ENCODE measurements around the gene ZNF578. TPM values are rescaled to one million over a fixed set of nuclear protein-coding genes. Genes with fewer than 3 reads are reported as not detected.
A peak's percentile ranks its signal among the peaks of the same experiment; 100 is the strongest.

The ZNF578 gene
- 1 to 10 TPM in 3 of 6 donors, under 1 TPM in 2, not detected in 1; 0.83 to 2.4 (median 1.0) TPM for total RNA-seq

DNA sequence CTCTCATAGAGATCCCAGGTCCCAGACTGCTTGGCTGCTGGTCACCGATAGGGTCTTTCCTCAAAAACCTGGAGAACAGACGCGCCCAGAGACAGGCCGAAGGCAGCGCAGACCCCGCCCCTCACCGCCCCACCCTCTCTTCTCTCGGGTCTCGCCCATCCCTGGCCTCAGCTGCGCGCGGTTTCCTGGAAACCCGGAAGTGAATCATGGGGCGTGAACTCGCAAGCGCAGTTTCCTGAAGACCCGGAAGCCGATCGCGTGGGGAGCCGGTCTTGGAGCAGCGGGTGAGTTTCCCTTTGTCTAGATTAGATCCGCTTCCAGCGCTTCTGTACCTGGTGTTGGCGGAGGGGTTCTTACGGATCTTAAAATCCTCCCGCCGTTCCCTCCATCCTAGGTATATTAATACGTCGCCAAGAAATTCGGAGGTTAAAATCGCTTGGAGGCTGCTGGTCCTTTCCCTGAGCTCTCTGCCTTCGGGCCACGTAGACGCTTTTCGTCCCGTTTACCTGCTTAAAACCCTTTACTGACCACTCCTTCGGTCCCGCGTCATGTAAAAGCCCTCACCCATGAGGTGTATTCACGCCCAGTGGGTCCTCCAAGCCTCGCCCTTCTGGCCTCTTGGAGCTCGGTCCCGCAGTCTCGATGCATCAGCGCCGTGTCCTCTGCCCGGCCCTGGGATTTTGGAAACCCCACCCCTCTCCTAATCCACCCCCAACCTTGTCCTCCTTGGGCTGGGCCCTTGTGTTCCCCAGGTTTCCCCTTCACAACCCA, at the start of gene ZNF578:
ZNF578 (plus strand) TSS at position 230 of the 771 bp plus-strand sequence. CDS start 48,293 bp downstream, outside the sequence.
- 2 to 4% methylated on average over 40 to 48 of the region's 48 CpGs for WGBS, 2 donors
- Histone ChIP-seq H3K9me3 (peaks cover 43 to 84% (median 76%) of the 10 kb centered on the region in 4 donors), H3K4me3 (peak within 1 kb of the TSS; percentile 49 to 56 (median 52)), H3K36me3 (peaks cover 0 to 22% (median 15%) of the 10 kb centered on the region in 4 donors), H3K4me1 (peaks cover 0 to 6% (median 0%) of the 10 kb centered on the region in 4 donors), H3K27me3 (no peaks in the 10 kb centered on the region), H3K27ac (peak within 1 kb of the TSS in 1 of 4 donors; percentile 43)
- DNase-seq: peak; percentile 28 to 85
- peak; percentile 57 to 83 for ATAC-seq (ENCODE audit: low FRiP score in 2 of 2)
- peak; percentile 32 to 52 for TF ChIP-seq POLR2AphosphoS5 (IDR thresholded peaks at IDR 0.05)
- TF ChIP-seq, protein P1, sequence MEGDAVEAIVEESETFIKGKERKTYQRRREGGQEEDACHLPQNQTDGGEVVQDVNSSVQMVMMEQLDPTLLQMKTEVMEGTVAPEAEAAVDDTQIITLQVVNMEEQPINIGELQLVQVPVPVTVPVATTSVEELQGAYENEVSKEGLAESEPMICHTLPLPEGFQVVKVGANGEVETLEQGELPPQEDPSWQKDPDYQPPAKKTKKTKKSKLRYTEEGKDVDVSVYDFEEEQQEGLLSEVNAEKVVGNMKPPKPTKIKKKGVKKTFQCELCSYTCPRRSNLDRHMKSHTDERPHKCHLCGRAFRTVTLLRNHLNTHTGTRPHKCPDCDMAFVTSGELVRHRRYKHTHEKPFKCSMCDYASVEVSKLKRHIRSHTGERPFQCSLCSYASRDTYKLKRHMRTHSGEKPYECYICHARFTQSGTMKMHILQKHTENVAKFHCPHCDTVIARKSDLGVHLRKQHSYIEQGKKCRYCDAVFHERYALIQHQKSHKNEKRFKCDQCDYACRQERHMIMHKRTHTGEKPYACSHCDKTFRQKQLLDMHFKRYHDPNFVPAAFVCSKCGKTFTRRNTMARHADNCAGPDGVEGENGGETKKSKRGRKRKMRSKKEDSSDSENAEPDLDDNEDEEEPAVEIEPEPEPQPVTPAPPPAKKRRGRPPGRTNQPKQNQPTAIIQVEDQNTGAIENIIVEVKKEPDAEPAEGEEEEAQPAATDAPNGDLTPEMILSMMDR (IDR thresholded peaks at IDR 0.05): no peak

DNA sequence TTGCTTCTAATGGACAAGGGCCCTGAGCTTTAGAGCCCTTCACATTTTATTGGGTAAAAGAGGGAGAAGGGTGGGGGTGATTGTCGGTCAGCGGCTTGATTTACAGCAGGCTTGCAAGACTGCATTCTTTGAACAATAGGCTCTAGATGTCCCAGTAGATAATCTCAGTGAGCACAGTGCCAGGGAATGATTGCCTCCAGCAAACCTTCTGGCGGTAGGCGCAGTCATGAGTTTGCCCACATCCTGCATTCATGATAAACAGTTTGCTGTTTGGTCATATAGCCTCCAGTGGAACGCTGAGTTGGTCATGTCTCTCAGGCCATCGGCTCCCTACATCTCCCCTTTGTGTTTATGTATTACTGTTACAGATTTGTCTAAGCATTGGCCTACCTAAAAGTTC, 43.1 kb upstream of the ZNF578 start:
- DNase-seq (no peak), ATAC-seq (ENCODE audit: low FRiP score in 2 of 2) (no peak)
- peaks cover 33 to 87% (median 83%) of the 10 kb centered on the region in 4 donors for H3K36me3 ChIP-seq
- no peak overlapping the region for H3K27ac ChIP-seq
- TF ChIP-seq EP300 (IDR thresholded peaks at IDR 0.05): no peak
- TF ChIP-seq, protein P1 (IDR thresholded peaks at IDR 0.05): no peak
- no peak for TF ChIP-seq POLR2A (IDR thresholded peaks at IDR 0.05)
- no peak for TF ChIP-seq POLR2AphosphoS5 (IDR thresholded peaks at IDR 0.05)
- WGBS, 2 donors: 94 to 99% methylated on average over 6 of the region's 6 CpGs
- no peaks in the 10 kb centered on the region for H3K4me1 ChIP-seq
- peaks cover 41 to 96% (median 80%) of the 10 kb centered on the region in 4 donors for H3K9me3 ChIP-seq
- no peaks in the 10 kb centered on the region for H3K27me3 ChIP-seq
- no peak overlapping the region for H3K4me3 ChIP-seq

DNA sequence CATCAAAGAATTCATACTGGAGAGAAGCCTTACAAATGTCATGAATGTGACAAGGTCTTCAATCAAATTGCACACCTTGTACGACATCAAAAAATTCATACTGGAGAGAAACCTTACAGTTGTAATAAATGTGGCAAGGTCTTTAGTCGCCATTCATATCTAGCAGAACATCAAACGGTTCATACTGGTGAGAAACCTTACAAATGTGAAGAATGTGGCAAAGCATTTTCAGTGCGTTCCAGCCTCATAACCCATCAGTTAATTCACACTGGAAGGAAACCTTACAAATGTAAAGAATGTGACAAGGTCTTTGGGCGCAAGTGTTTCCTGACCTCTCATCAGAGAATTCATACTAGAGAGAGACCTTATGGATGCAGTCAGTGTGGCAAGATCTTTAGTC, 37.6 kb upstream of the ZNF578 start:
- WGBS, 2 donors: 91 to 96% methylated on average over 5 of the region's 5 CpGs
- no peak for ATAC-seq (ENCODE audit: low FRiP score in 2 of 2)

DNA sequence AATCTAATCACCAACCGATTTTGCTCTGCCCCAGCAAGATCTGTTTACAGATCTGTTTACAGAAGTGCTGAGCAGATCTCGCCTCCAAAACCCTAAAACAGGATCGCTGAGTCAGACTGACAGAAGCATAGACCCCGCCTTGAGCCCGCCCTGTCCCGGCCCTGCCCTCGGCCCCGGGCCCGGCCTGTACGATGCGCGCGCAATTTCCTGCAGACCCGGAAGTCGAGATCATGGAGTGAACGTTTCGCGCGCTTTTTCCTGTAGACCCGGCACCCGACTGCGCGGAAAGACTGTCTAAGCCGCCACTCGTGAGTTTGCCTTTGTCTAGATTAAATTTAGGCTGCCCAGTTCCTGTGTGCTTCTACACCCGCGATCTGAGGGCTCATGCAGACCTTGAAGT, 24.4 kb upstream of the ZNF578 start, which contains the start of gene ZNF534:
ZNF534 (plus strand) TSS at position 212 of the 400 bp plus-strand sequence. CDS start 2,327 bp downstream, outside the sequence.
- H3K4me1 ChIP-seq: no peaks in the 10 kb centered on the region
- peaks cover 0 to 8% (median 0%) of the 10 kb centered on the region in 4 donors for H3K36me3 ChIP-seq
- 63 to 81% methylated on average over 27 of the region's 27 CpGs for WGBS, 2 donors
- DNase-seq (peak in 1 of 2 donors; percentile 60), ATAC-seq (ENCODE audit: low FRiP score in 2 of 2) (no peak)
- no peak for TF ChIP-seq POLR2A (IDR thresholded peaks at IDR 0.05)
- TF ChIP-seq POLR2AphosphoS5 (IDR thresholded peaks at IDR 0.05): no peak
- no peak for TF ChIP-seq EP300 (IDR thresholded peaks at IDR 0.05)
- TF ChIP-seq, protein P1 (IDR thresholded peaks at IDR 0.05): no peak
- no peak within 1 kb of the TSS for H3K27ac ChIP-seq
- no peak within 1 kb of the TSS for H3K4me3 ChIP-seq
- no peaks in the 10 kb centered on the region for H3K27me3 ChIP-seq
- H3K9me3 ChIP-seq: peaks cover 20 to 86% (median 54%) of the 10 kb centered on the region in 4 donors

More for the DNA sequence above, 37.6 kb upstream of the ZNF578 start:
- Histone ChIP-seq H3K4me1 (no peaks in the 10 kb centered on the region), H3K27ac (no peak overlapping the region), H3K4me3 (no peak overlapping the region), H3K36me3 (peaks cover 1 to 33% (median 29%) of the 10 kb centered on the region in 4 donors), H3K27me3 (no peaks in the 10 kb centered on the region), H3K9me3 (peaks cover 60 to 98% (median 93%) of the 10 kb centered on the region in 4 donors)
- no peak for DNase-seq
- TF ChIP-seq POLR2A (IDR thresholded peaks at IDR 0.05): no peak

DNA sequence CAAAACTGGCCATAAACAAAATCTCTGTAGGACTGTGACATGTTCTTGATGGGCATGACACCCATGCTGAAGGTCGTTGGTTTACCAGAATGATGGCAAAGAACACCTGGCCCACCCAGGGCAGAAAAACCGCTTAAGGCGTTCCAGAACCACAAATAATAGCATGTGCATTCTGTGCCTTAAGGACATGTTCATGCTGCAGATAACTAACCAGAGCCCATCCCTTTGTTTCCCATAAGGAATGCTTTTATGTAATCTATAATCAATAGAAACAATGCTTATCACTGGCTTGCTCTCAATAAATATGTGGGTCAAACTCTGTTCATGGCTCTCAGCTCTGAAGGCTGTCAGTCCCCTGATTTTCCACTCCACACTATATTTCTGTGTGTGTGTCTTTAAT, 11.2 kb upstream of the ZNF578 start:
- Histone ChIP-seq H3K4me1 (no peaks in the 10 kb centered on the region), H3K27me3 (no peaks in the 10 kb centered on the region), H3K36me3 (no peaks in the 10 kb centered on the region), H3K27ac (no peak overlapping the region), H3K9me3 (peaks cover 11 to 88% (median 26%) of the 10 kb centered on the region in 4 donors), H3K4me3 (no peak overlapping the region)
- WGBS, 2 donors: 68 to 74% methylated on average over 3 of the region's 3 CpGs
- TF ChIP-seq EP300 (IDR thresholded peaks at IDR 0.05): no peak
- no peak for TF ChIP-seq POLR2A (IDR thresholded peaks at IDR 0.05)
- TF ChIP-seq POLR2AphosphoS5 (IDR thresholded peaks at IDR 0.05): no peak
- TF ChIP-seq, protein P1 (IDR thresholded peaks at IDR 0.05): no peak
- no peak for ATAC-seq (ENCODE audit: low FRiP score in 2 of 2)
- DNase-seq: no peak

Measured in upper lobe of left lung (tissue), 6 donors.